ENCODE measurements around the gene CTNNA3.

DNA sequence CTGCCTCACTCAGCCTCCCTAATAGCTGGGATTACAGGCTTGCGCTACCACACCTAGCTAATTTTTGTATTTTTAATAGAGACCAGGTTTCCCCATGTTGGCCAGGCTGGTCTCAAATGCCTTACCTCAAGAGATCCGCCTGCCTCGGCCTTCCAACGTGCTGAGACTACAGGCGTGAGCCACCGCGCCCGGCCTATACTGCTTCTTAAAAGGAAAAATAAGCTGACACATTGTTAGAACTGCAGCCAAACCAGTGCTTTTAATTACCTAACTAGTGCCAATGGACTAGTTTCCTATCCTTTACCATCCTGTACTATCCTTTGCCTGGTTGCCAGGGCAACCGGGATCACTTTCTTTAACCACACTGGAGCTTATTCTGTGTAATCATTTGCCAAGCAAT is 662.1 kb downstream of the CTNNA3 start:
- no peak for TF ChIP-seq EZH2 (IDR thresholded peaks at IDR 0.05; ENCODE audit: low read length, missing control alignments)
- TF ChIP-seq, protein P1, sequence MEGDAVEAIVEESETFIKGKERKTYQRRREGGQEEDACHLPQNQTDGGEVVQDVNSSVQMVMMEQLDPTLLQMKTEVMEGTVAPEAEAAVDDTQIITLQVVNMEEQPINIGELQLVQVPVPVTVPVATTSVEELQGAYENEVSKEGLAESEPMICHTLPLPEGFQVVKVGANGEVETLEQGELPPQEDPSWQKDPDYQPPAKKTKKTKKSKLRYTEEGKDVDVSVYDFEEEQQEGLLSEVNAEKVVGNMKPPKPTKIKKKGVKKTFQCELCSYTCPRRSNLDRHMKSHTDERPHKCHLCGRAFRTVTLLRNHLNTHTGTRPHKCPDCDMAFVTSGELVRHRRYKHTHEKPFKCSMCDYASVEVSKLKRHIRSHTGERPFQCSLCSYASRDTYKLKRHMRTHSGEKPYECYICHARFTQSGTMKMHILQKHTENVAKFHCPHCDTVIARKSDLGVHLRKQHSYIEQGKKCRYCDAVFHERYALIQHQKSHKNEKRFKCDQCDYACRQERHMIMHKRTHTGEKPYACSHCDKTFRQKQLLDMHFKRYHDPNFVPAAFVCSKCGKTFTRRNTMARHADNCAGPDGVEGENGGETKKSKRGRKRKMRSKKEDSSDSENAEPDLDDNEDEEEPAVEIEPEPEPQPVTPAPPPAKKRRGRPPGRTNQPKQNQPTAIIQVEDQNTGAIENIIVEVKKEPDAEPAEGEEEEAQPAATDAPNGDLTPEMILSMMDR (conservative IDR thresholded peaks at IDR 0.05 in 1 of 2, IDR thresholded peaks at IDR 0.05 in 1 of 2; ENCODE audit: low read depth in 1 of 2, low read length in 2 of 2): no peak
